ENCODE data around the gene CYTH1.

- TF ChIP-seq CTCF (IDR thresholded peaks at IDR 0.05; ENCODE audit: insufficient read depth, low read depth, low read length) = no peak
- no peak for TF ChIP-seq EZH2 (IDR thresholded peaks at IDR 0.05; ENCODE audit: insufficient read depth, low read length)
Observed at GRCh38 chr17:78716292-78716691, 65.8 kb downstream of the CYTH1 start.

Measured in astrocyte (in vitro differentiated cells and primary cell).